GM21390 (cell line): ENCODE measurements around the gene APIP.
A peak's percentile ranks its signal among the peaks of the same experiment; 100 is the strongest.
"Not testable (repeated sequence)": the region's sequence is repeated elsewhere in the genome, so short reads cannot be mapped to it uniquely, and the experiment has no call there.

Experiments
- ATAC-seq: cut with Tn5 transposase; IDR thresholded peaks from one replicate; pipeline ENCODE4 v1.9.1; 2021; ENCODE audit not compliant: unreplicated experiment

The APIP gene

GRCh38 chr11:34926101-34926830 lies 10.1 kb upstream of the APIP start:
- ATAC-seq = no peak

- no peak for ATAC-seq
These were observed 8.5 kb upstream of the APIP start for GRCh38 chr11:34924714-34925113.

- no peak for ATAC-seq
These were observed 5.0 kb upstream of the APIP start for GRCh38 chr11:34921156-34921555.

- peak; percentile 36 for ATAC-seq
These were observed 928 bp upstream of the APIP start for GRCh38 chr11:34916843-34917770.

- ATAC-seq = peak; percentile 8
These were observed 804 bp downstream of the APIP start for GRCh38 chr11:34915136-34916014.

- ATAC-seq = not testable (repeated sequence)
These were observed 2.6 kb downstream of the APIP start for GRCh38 chr11:34913556-34913955.

- ATAC-seq = no peak
These were observed 4.5 kb downstream of the APIP start for GRCh38 chr11:34911676-34912075.

- peak; percentile 47 for ATAC-seq
These were observed 5.4 kb downstream of the APIP start for GRCh38 chr11:34910817-34911216.

GRCh38 chr11:34909955-34910354 lies 6.2 kb downstream of the APIP start:
- ATAC-seq = no peak

- ATAC-seq = no peak
These were observed 6.8 kb downstream of the APIP start for GRCh38 chr11:34909415-34909814.

GRCh38 chr11:34907934-34908593 lies 8.1 kb downstream of the APIP start:
- ATAC-seq = peak; percentile 58

- no peak for ATAC-seq
These were observed 10.5 kb downstream of the APIP start for GRCh38 chr11:34905666-34906065.

GRCh38 chr11:34904421-34904955 lies 11.7 kb downstream of the APIP start:
- no peak for ATAC-seq

- no peak for ATAC-seq
These were observed 16.6 kb downstream of the APIP start for GRCh38 chr11:34899633-34900016.

GRCh38 chr11:34898474-34898873 lies 17.7 kb downstream of the APIP start:
- no peak for ATAC-seq

- ATAC-seq = no peak
These were observed 18.9 kb downstream of the APIP start for GRCh38 chr11:34897171-34897870.

- ATAC-seq = not testable (repeated sequence)
These were observed 20.0 kb downstream of the APIP start for GRCh38 chr11:34896191-34896590.

GRCh38 chr11:34893416-34893815 lies 22.8 kb downstream of the APIP start:
- ATAC-seq = no peak

GRCh38 chr11:34891611-34892010 lies 24.6 kb downstream of the APIP start:
- no peak for ATAC-seq

GRCh38 chr11:34890812-34891211 lies 25.4 kb downstream of the APIP start:
- no peak for ATAC-seq
